ENCODE data around the gene SEMA3F. TPM values are rescaled to one million over a fixed set of nuclear protein-coding genes. Genes with fewer than 3 reads are reported as not detected.

Gene SEMA3F
- total and polyA plus RNA-seq, 2 experiments from 2014 or later: 2.3 to 67.6 TPM

DNA sequence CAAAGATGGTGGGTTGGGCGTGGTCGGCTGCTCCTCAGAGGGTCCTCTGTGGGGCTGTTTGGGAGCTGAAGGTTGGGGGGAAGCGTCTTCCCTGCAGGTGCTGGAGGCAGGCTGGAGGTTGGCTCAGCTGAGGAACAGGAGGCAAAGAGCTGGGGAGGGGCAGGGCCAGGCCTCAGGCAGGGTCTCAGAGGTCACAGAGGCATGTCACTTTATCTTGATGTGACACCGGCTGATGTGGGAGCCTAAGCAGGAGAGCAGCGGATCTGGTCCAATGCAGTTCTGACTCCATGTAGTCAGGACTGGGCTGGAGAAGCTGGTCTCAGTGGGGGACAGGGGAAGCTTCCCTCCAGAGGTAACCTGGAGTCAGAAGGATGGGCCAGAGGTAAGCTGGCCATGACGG is 28.6 kb downstream of the SEMA3F start:
- TF ChIP-seq, protein P1, sequence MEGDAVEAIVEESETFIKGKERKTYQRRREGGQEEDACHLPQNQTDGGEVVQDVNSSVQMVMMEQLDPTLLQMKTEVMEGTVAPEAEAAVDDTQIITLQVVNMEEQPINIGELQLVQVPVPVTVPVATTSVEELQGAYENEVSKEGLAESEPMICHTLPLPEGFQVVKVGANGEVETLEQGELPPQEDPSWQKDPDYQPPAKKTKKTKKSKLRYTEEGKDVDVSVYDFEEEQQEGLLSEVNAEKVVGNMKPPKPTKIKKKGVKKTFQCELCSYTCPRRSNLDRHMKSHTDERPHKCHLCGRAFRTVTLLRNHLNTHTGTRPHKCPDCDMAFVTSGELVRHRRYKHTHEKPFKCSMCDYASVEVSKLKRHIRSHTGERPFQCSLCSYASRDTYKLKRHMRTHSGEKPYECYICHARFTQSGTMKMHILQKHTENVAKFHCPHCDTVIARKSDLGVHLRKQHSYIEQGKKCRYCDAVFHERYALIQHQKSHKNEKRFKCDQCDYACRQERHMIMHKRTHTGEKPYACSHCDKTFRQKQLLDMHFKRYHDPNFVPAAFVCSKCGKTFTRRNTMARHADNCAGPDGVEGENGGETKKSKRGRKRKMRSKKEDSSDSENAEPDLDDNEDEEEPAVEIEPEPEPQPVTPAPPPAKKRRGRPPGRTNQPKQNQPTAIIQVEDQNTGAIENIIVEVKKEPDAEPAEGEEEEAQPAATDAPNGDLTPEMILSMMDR (conservative IDR thresholded peaks at IDR 0.05; ENCODE audit: low read depth in 2 of 2): no peak
- TF ChIP-seq, protein P2, sequence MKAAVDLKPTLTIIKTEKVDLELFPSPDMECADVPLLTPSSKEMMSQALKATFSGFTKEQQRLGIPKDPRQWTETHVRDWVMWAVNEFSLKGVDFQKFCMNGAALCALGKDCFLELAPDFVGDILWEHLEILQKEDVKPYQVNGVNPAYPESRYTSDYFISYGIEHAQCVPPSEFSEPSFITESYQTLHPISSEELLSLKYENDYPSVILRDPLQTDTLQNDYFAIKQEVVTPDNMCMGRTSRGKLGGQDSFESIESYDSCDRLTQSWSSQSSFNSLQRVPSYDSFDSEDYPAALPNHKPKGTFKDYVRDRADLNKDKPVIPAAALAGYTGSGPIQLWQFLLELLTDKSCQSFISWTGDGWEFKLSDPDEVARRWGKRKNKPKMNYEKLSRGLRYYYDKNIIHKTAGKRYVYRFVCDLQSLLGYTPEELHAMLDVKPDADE (IDR thresholded peaks at IDR 0.05): no peak
- TF ChIP-seq NANOG (IDR thresholded peaks at IDR 0.05; ENCODE audit: borderline replicate concordance) (no peak), ZNF331 (CRISPR knock-in tag; IDR thresholded peaks at IDR 0.05; ENCODE audit: low read depth) (no peak), ZNF114 (CRISPR knock-in tag; IDR thresholded peaks at IDR 0.05) (no peak), EZH2phosphoT487 (IDR thresholded peaks at IDR 0.05; ENCODE audit: unreplicated experiment) (no peak), POLR2AphosphoS5 (IDR thresholded peaks at IDR 0.05; ENCODE audit: low read depth) (no peak), JUNB (IDR thresholded peaks at IDR 0.05; ENCODE audit: unreplicated experiment) (no peak), CREB1 (CRISPR knock-in tag; IDR thresholded peaks at IDR 0.05; ENCODE audit: low read depth) (no peak), EZH2 (IDR thresholded peaks at IDR 0.05; ENCODE audit: low read depth, unreplicated experiment) (no peak), STAT1 (IDR thresholded peaks at IDR 0.05; ENCODE audit: unreplicated experiment) (no peak)
- TF ChIP-seq, protein P3, sequence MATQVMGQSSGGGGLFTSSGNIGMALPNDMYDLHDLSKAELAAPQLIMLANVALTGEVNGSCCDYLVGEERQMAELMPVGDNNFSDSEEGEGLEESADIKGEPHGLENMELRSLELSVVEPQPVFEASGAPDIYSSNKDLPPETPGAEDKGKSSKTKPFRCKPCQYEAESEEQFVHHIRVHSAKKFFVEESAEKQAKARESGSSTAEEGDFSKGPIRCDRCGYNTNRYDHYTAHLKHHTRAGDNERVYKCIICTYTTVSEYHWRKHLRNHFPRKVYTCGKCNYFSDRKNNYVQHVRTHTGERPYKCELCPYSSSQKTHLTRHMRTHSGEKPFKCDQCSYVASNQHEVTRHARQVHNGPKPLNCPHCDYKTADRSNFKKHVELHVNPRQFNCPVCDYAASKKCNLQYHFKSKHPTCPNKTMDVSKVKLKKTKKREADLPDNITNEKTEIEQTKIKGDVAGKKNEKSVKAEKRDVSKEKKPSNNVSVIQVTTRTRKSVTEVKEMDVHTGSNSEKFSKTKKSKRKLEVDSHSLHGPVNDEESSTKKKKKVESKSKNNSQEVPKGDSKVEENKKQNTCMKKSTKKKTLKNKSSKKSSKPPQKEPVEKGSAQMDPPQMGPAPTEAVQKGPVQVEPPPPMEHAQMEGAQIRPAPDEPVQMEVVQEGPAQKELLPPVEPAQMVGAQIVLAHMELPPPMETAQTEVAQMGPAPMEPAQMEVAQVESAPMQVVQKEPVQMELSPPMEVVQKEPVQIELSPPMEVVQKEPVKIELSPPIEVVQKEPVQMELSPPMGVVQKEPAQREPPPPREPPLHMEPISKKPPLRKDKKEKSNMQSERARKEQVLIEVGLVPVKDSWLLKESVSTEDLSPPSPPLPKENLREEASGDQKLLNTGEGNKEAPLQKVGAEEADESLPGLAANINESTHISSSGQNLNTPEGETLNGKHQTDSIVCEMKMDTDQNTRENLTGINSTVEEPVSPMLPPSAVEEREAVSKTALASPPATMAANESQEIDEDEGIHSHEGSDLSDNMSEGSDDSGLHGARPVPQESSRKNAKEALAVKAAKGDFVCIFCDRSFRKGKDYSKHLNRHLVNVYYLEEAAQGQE (IDR thresholded peaks at IDR 0.05; ENCODE audit: unreplicated experiment): no peak
- TF ChIP-seq, protein P4, sequence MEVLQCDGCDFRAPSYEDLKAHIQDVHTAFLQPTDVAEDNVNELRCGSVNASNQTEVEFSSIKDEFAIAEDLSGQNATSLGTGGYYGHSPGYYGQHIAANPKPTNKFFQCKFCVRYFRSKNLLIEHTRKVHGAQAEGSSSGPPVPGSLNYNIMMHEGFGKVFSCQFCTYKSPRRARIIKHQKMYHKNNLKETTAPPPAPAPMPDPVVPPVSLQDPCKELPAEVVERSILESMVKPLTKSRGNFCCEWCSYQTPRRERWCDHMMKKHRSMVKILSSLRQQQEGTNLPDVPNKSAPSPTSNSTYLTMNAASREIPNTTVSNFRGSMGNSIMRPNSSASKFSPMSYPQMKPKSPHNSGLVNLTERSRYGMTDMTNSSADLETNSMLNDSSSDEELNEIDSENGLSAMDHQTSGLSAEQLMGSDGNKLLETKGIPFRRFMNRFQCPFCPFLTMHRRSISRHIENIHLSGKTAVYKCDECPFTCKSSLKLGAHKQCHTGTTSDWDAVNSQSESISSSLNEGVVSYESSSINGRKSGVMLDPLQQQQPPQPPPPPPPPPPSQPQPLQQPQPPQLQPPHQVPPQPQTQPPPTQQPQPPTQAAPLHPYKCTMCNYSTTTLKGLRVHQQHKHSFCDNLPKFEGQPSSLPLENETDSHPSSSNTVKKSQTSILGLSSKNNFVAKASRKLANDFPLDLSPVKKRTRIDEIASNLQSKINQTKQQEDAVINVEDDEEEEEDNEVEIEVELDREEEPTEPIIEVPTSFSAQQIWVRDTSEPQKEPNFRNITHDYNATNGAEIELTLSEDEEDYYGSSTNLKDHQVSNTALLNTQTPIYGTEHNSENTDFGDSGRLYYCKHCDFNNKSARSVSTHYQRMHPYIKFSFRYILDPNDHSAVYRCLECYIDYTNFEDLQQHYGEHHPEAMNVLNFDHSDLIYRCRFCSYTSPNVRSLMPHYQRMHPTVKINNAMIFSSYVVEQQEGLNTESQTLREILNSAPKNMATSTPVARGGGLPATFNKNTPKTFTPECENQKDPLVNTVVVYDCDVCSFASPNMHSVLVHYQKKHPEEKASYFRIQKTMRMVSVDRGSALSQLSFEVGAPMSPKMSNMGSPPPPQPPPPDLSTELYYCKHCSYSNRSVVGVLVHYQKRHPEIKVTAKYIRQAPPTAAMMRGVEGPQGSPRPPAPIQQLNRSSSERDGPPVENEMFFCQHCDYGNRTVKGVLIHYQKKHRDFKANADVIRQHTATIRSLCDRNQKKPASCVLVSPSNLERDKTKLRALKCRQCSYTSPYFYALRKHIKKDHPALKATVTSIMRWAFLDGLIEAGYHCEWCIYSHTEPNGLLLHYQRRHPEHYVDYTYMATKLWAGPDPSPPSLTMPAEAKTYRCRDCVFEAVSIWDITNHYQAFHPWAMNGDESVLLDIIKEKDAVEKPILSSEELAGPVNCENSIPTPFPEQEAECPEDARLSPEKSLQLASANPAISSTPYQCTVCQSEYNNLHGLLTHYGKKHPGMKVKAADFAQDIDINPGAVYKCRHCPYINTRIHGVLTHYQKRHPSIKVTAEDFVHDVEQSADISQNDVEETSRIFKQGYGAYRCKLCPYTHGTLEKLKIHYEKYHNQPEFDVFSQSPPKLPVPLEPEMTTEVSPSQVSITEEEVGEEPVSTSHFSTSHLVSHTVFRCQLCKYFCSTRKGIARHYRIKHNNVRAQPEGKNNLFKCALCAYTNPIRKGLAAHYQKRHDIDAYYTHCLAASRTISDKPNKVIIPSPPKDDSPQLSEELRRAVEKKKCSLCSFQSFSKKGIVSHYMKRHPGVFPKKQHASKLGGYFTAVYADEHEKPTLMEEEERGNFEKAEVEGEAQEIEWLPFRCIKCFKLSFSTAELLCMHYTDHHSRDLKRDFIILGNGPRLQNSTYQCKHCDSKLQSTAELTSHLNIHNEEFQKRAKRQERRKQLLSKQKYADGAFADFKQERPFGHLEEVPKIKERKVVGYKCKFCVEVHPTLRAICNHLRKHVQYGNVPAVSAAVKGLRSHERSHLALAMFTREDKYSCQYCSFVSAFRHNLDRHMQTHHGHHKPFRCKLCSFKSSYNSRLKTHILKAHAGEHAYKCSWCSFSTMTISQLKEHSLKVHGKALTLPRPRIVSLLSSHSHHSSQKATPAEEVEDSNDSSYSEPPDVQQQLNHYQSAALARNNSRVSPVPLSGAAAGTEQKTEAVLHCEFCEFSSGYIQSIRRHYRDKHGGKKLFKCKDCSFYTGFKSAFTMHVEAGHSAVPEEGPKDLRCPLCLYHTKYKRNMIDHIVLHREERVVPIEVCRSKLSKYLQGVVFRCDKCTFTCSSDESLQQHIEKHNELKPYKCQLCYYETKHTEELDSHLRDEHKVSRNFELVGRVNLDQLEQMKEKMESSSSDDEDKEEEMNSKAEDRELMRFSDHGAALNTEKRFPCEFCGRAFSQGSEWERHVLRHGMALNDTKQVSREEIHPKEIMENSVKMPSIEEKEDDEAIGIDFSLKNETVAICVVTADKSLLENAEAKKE (CRISPR knock-in tag; IDR thresholded peaks at IDR 0.05): no peak
- no peak overlapping the region for H3K4me2 ChIP-seq

More for the DNA sequence above, 28.6 kb downstream of the SEMA3F start:
- Mint-ChIP-seq H3K36me3 (ENCODE audit: low read depth) (peaks cover 38% of the 10 kb centered on the region), H3K4me3 (no peak overlapping the region), H3K4me1 (peaks cover 3% of the 10 kb centered on the region; the same call in 1 of the 3 replicates), H3K27me3 (ENCODE audit: insufficient read depth, low read depth, poor library complexity) (peaks cover 8% of the 10 kb centered on the region), H3K27ac (no peak overlapping the region), H3K9me3 (no peaks in the 10 kb centered on the region)
- ATAC-seq (no peak), DNase-seq (ENCODE audit: low spot score) (no peak)
- Histone ChIP-seq H3K27ac (ENCODE audit: low read depth) (no peak overlapping the region), H3K4me3 (no peak overlapping the region), H4K20me1 (replicated peaks; ENCODE audit: insufficient read depth) (peaks cover 5% of the 10 kb centered on the region; the same call in 1 of the 2 replicates), H2AFZ (no peak overlapping the region), H3K4me1 (ENCODE audit: insufficient read depth) (no peaks in the 10 kb centered on the region), H3K36me3 (ENCODE audit: insufficient read depth) (no peaks in the 10 kb centered on the region; the same call in 1 of the 2 replicates), H3K9me2 (ENCODE audit: insufficient read depth) (no peaks in the 10 kb centered on the region), H3K79me2 (replicated peaks; ENCODE audit: insufficient read depth) (no peaks in the 10 kb centered on the region), H3F3A (replicated peaks; ENCODE audit: low read depth) (peaks cover 8% of the 10 kb centered on the region; the same call in 1 of the 2 replicates), H3K27me3 (ENCODE audit: insufficient read depth) (no peaks in the 10 kb centered on the region)

Measured in GM23338 (cell line).